GM19043 (cell line): ENCODE measurements around the gene GSDMA.

ENCODE experiments used
- ATAC-seq: cut with Tn5 transposase; IDR thresholded peaks from one replicate; pipeline ENCODE4 v1.9.1; 2021; ENCODE audit warnings: low read depth; ENCODE audit not compliant: unreplicated experiment

The GSDMA gene

GRCh38 chr17:39962642-39963220 is at the start of gene GSDMA:
TSS of gene GSDMA (plus strand) at chr17:39963004. CDS start at chr17:39965688, 2,684 bp downstream.
- ATAC-seq = no peak

DNA sequence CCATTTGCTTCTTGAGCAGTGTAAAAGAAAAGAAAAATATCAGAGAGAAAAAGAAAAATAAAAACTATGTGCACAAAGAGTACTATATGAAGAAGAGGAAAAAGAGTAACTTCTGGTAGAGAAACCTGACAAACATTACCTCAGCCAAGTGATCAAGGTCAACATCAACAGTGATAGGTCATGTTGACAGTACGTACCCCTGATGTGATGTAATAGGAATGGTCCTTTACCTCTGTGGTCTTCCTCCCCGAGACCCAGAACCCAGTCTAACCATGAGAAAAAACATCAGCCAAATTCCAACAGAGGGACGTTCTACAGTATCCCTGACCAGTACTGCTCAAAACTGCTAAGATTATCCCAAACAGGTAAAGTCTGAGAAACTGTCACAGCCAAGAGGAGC is 48.8 kb upstream of the GSDMA start:
- ATAC-seq = no peak

DNA sequence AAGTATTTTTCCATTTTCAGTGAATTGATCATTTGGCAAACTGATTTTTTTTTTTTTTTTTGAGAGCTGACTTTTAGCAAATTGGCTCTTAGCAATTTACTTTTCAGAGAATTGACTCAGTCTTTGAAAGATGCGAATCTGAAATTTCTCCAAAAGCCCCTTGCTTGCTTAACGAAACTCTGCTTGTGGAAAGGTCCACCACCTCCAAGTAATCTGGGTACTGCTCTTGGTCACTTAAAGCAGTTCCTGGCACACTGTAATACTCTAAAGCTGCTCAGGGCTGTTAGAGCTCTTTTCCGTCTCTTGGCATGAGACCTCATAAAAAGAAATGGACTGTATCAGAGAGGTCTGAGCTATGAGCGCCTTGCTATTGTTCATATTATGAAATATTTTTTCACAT is 47.2 kb upstream of the GSDMA start:
- ATAC-seq = no peak

DNA sequence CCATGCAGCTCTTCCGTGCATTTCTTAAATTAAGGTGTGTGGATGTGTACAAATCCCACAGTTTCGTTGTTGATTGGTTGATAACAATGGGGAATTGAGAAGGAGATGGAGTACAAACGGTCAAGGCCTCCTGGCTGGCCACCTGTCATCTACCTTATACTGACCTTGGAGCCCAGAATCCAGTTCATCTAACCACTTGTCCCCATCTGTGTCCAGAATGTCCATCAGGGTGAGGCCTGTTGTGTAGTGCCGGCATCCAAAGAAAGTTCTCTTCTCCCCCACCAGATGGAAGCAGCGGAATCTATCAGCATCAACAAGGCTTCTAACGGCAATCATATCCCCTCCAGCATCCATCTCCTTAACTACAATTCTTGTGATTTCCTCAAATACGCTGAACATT is 45.9 kb upstream of the GSDMA start:
- ATAC-seq = no peak

GRCh38 chr17:39919087-39919683 is 43.6 kb upstream of the GSDMA start:
- ATAC-seq = no peak

DNA sequence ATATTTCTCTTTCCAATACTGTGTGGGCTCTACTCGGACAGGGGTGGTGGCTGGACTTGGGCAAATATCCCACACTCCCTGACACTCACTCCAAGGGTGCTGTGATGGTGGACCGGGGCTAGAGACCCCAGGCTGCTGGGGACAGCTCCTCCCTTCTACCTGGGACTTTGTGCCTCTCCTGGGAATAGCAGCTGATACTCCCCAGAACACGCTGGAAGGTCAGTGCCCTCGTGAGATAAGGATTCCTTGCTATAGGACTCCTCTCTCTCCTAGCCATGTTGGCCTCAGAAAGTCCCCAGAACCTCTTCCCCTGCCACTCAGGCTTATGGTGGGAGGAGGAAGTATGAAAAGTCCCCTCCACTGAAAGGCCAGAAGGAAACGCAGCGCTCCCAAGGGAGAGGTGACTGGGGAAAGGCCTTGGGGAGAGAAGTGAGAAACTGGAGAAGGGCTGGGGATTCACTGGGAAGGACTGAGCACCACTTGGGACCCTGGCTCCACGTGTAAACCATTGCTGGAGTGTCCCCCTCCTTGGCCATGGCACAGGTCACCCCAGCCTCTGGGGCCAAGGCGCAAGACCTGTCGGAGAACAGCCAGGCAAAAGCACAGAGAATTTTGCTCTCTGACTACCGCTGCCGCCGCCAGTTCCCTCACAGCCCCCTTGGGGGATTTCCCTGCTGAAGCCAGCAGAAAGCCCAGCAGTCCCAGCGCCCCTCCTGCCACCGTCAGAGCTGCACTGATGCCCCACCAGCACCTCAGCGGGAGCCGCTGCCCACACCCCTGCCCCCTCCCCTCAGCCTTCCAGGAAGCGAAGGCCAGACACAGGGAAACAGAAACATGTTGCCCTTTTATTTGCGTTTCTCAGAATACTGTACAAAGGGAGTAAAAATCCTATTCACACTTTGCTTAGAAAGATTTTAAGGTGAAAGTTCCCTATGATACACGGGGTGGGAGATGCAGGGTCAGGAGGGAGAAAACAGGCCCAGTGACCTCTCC is 42.3 kb upstream of the GSDMA start:
- no peak for ATAC-seq

GRCh38 chr17:39921323-39921722 is 41.5 kb upstream of the GSDMA start:
- ATAC-seq = no peak

DNA sequence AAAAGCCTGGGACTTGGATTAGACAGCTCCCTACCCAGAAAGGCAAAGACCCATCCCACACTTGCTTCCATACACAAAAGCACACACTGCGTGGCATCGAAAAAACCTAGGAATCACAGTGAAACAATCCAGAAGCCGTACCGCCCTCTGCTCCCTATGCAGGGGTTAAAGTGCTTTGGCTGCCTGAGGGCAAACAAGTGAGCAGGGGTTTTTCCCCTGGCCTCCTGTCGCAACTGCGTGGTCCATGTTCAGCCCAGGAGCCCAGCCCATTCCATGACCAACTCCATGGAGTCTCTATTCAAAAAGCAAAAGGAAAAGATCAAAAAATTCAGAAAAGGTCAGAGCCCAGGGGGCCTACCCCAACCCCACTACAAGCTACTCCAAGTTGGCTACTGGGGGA is 40.8 kb upstream of the GSDMA start:
- ATAC-seq = no peak

GRCh38 chr17:39923230-39923629 is 39.6 kb upstream of the GSDMA start:
- no peak for ATAC-seq

DNA sequence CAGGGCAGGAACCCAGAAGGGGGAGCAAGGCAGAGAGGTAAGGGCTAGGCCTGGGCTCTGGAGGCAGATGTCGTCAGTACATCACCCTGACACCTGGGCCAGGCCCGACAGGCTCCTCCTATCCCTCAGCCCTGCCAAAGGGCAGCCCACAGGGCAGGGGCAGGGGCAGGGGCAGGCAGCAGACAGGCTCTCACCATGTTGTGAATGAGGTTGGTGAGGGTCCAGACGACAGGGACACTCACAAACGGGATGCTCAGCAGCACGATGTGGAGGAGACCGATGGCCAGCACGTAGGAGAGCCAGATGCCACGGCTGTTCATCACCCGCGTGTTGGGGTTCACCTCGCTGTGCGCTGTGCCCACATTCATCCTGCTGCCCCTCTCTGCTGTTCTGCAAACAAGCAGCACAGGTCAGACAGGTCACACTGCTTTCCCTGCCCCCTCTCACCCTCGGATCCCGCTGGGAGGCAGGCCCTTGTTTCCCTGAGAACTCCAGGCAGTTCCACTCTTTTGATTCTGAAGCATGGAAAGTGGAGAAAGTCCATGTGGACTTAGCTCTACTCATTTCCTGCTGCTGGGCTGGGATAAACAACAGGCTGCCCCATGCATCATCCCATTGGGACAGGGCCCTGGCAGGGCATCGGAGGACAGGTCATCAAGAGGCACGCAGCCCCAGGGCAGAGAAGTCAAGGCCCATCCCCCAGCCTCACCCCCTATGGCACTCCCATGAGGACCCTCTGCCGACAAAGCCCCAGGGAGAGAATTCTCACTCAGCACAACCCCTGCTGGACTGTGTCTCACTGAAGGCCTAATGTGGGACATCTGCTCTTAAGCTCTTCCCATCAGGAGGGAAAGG is 38.7 kb upstream of the GSDMA start:
- ATAC-seq = no peak

- ATAC-seq = no peak
Observed at GRCh38 chr17:39924691-39925055, 38.1 kb upstream of the GSDMA start.

GRCh38 chr17:39925282-39926134 is 37.3 kb upstream of the GSDMA start:
- ATAC-seq = no peak

- no peak for ATAC-seq
Observed at GRCh38 chr17:39926135-39926587, 36.6 kb upstream of the GSDMA start.

- ATAC-seq = no peak
Observed at GRCh38 chr17:39926588-39927100, 36.2 kb upstream of the GSDMA start.

GRCh38 chr17:39927101-39927928 is 35.5 kb upstream of the GSDMA start, which contains the start of the genes LRRC3C and ORMDL3:
TSS of gene LRRC3C (plus strand) at chr17:39927732. CDS start at chr17:39941524, 13,792 bp downstream.
TSS of gene ORMDL3 (minus strand) at chr17:39927601. CDS start at chr17:39924203, 3,398 bp downstream.
- ATAC-seq = peak; percentile 65

GRCh38 chr17:39927929-39928857 is 34.6 kb upstream of the GSDMA start:
- ATAC-seq = no peak
